Liver (tissue), 9 donors: ENCODE data around the gene PEX19. TPM values are rescaled to one million over a fixed set of nuclear protein-coding genes. Genes with fewer than 3 reads are reported as not detected.
A peak's percentile ranks its signal among the peaks of the same experiment; 100 is the strongest.

Source experiments
- DNase-seq: peaks from one replicate; pipeline ENCODE4 v3.0.0-alpha.2; 2017; ENCODE audit warnings: low spot score
- H3K27ac ChIP-seq, 2 donors: one replicate each; pipeline ENCODE4 v1.7.0; 2013; ENCODE audit warnings: inconsistent platforms in 2 of 2, low read length in 2 of 2, control low read depth in 1 of 2, low read depth in 1 of 2, mild to moderate bottlenecking in 1 of 2
- H3K27me3 ChIP-seq, 4 donors: one replicate each; pipeline versions ENCODE4 v1.6.1 to v1.7.0; 2013; ENCODE audit warnings: low read length in 3 of 4, inconsistent platforms in 1 of 4, mild to moderate bottlenecking in 1 of 4, moderate library complexity in 1 of 4; ENCODE audit not compliant: control insufficient read depth in 4 of 4, insufficient read depth in 4 of 4
- H3K36me3 ChIP-seq, 4 donors: one replicate each; pipeline versions ENCODE4 v1.6.1 to v1.7.0; 2013; ENCODE audit warnings: low read length in 3 of 4, mild to moderate bottlenecking in 3 of 4, low read depth in 1 of 4, moderate library complexity in 1 of 4; ENCODE audit not compliant: control insufficient read depth in 4 of 4, insufficient read depth in 3 of 4
- H3K4me1 ChIP-seq, 4 donors: one replicate each; pipeline versions ENCODE4 v1.6.1 to v1.7.0; 2013; ENCODE audit warnings: low read length in 3 of 4, mild to moderate bottlenecking in 3 of 4, moderate library complexity in 1 of 4; ENCODE audit not compliant: control insufficient read depth in 4 of 4, insufficient read depth in 4 of 4
- H3K4me3 ChIP-seq, 3 donors: one replicate each; pipeline versions ENCODE4 v1.6.1 to v1.7.0; 2013; ENCODE audit warnings: low read length in 3 of 3, control low read depth in 1 of 3, low read depth in 1 of 3, mild to moderate bottlenecking in 1 of 3
- H3K9ac ChIP-seq, 2 donors: one replicate each; pipeline ENCODE4 v1.7.0; 2013; ENCODE audit warnings: low read length in 2 of 2, mild to moderate bottlenecking in 2 of 2, moderate library complexity in 2 of 2, control low read depth in 1 of 2, low read depth in 1 of 2
- H3K9me3 ChIP-seq, 4 donors: one replicate each; pipeline versions ENCODE4 v1.6.1 to v1.7.0; 2013; ENCODE audit warnings: low read length in 3 of 4; ENCODE audit not compliant: control insufficient read depth in 4 of 4
- FOXA2 ChIP-seq: IDR thresholded peaks from 2 replicates; pipeline ENCODE4 v1.6.1; 2016; ENCODE audit warnings: antibody characterized with exemption
- GABPA ChIP-seq, 2 donors: IDR thresholded peaks in 1 of 2; conservative IDR thresholded peaks in 1 of 2; 2 replicates each; pipeline ENCODE4 v1.6.1; 2016; ENCODE audit warnings: antibody characterized with exemption in 2 of 2, mild to moderate bottlenecking in 1 of 2, moderate library complexity in 1 of 2
- HNF4A ChIP-seq, 2 donors: conservative IDR thresholded peaks; 2 replicates each; pipeline ENCODE4 v1.6.1; 2016; ENCODE audit warnings: antibody characterized with exemption in 2 of 2, mild to moderate bottlenecking in 2 of 2
- MAX ChIP-seq: IDR thresholded peaks from 2 replicates; pipeline ENCODE4 v1.6.1; 2016; ENCODE audit warnings: antibody characterized with exemption
- NR2F2 ChIP-seq: IDR thresholded peaks from 2 replicates; pipeline ENCODE4 v1.6.1; 2016; ENCODE audit warnings: antibody characterized with exemption
- RAD21 ChIP-seq, 2 donors: IDR thresholded peaks; 2 replicates each; pipeline ENCODE4 v1.6.1; 2016; ENCODE audit warnings: antibody characterized with exemption in 2 of 2, mild to moderate bottlenecking in 2 of 2
- RXRA ChIP-seq, 2 donors: IDR thresholded peaks; 2 replicates each; pipeline ENCODE4 v1.6.1; 2017 to 2018; ENCODE audit warnings: antibody characterized with exemption in 2 of 2, mild to moderate bottlenecking in 1 of 2
- SP1 ChIP-seq: IDR thresholded peaks from 2 replicates; pipeline ENCODE4 v1.6.1; 2018; ENCODE audit warnings: antibody characterized with exemption, mild to moderate bottlenecking
- TAF1 ChIP-seq: conservative IDR thresholded peaks from 2 replicates; pipeline ENCODE4 v1.6.1; 2016; ENCODE audit warnings: antibody characterized with exemption, mild to moderate bottlenecking
- YY1 ChIP-seq: IDR thresholded peaks from 2 replicates; pipeline ENCODE4 v1.6.1; 2016; ENCODE audit warnings: antibody characterized with exemption, mild to moderate bottlenecking
- WGBS: extraction: QIAGEN DNeasy Blood & Tissue Kit; methylation state at CpG from one replicate; pipeline ENCODE4 v1.1.7; 2013; 5-methylcytosine and 5-hydroxymethylcytosine counted together
- polyA plus RNA-seq, 2 donors: library from polyadenylated mRNA; stranded (reverse) in 1 of 2; unstranded in 1 of 2; fragments of 200-250 nt in 1 of 2; fragments of >200 nt in 1 of 2; fragmentation: Nextera tagmentation in 1 of 2; extraction: Ambion mirVana in 1 of 2; gene quantifications; one replicate each; pipeline versions ENCODE4 v1.2.1 to v1.2.3, GENCODE V29; 2013 to 2015
- total RNA-seq, 2 donors: library from RNA; depleted of rRNA; stranded (reverse); fragments of >200 nt; gene quantifications; one replicate each; pipeline ENCODE4 v1.2.3, GENCODE V29; 2014
- TF ChIP-seq, protein P1 (sequence below): IDR thresholded peaks from 2 replicates; pipeline ENCODE4 v1.6.1; 2016; ENCODE audit warnings: antibody characterized with exemption
- TF ChIP-seq, protein P2 (sequence below): IDR thresholded peaks from 2 replicates; pipeline ENCODE4 v1.6.1; 2016; ENCODE audit warnings: antibody characterized with exemption
- donor health status: healthy.
- donor health status: healthy.
- donor health status: healthy.
- donor health status: healthy.
- donor health status: healthy.

The PEX19 gene
- total and polyA plus RNA-seq, 4 donors, result 24.8 to 73.9 (median 43.7) TPM

- 95% methylated on average over 2 of the region's 2 CpGs for WGBS
- Histone ChIP-seq H3K9me3 (no peaks in the 10 kb centered on the region), H3K4me3 (no peak overlapping the region), H3K4me1 (peaks cover 0 to 16% (median 13%) of the 10 kb centered on the region in 4 donors), H3K36me3 (peaks cover 7 to 58% (median 50%) of the 10 kb centered on the region in 4 donors), H3K27ac (no peak overlapping the region), H3K9ac (no peak overlapping the region), H3K27me3 (no peaks in the 10 kb centered on the region)
- TF ChIP-seq RXRA (IDR thresholded peaks at IDR 0.05) (peak in 1 of 2 donors; percentile 25), MAX (no peak)
- no peak for DNase-seq
These were observed 7.6 kb downstream of the PEX19 start for GRCh38 chr1:160277330-160277729.

DNA sequence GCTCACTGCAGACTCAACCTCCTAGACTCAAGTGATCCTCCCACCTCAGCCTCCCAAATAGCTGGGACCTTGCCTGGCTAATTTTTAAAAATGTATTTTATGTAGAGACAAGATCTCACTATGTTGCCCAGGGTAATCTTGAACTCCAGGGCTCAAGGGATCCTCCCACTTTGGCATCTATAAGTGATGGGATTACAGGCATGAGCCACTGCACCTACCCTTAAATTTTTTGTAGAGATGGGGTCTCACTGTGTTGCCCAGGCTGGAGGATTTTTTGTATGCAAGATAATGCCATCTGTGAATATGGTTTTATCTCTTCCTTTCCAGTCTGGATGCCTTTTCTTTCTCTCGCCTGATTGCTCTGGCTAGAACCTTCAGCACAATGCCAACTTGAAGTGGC lies 13.9 kb downstream of the PEX19 start:
- H3K9ac ChIP-seq, result no peak overlapping the region
- no peak overlapping the region for H3K27ac ChIP-seq
- no peak for DNase-seq
- no peaks in the 10 kb centered on the region for H3K4me1 ChIP-seq
- H3K9me3 ChIP-seq, result no peaks in the 10 kb centered on the region
- H3K36me3 ChIP-seq, result peaks cover 0 to 2% (median 0%) of the 10 kb centered on the region in 4 donors
- H3K27me3 ChIP-seq, result no peaks in the 10 kb centered on the region
- no peak overlapping the region for H3K4me3 ChIP-seq
- no peak for TF ChIP-seq NR2F2
- TF ChIP-seq FOXA2, result no peak
- no peak for TF ChIP-seq RAD21 (IDR thresholded peaks at IDR 0.05)
- TF ChIP-seq YY1, result no peak
- 94% methylated on average over 1 of the region's 1 CpG for WGBS

GRCh38 chr1:160267284-160267991 lies 17.5 kb downstream of the PEX19 start:
- no peaks in the 10 kb centered on the region for H3K27me3 ChIP-seq
- no peaks in the 10 kb centered on the region for H3K36me3 ChIP-seq
- WGBS, result 57% methylated on average over 10 of the region's 10 CpGs
- TF ChIP-seq TAF1 (no peak), GABPA (IDR thresholded peaks at IDR 0.05 in 1 of 2, conservative IDR thresholded peaks at IDR 0.05 in 1 of 2) (no peak), SP1 (no peak), HNF4A (conservative IDR thresholded peaks at IDR 0.05) (no peak), FOXA2 (no peak)
- TF ChIP-seq, protein P1, sequence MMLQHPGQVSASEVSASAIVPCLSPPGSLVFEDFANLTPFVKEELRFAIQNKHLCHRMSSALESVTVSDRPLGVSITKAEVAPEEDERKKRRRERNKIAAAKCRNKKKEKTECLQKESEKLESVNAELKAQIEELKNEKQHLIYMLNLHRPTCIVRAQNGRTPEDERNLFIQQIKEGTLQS, result no peak
- TF ChIP-seq, protein P2, sequence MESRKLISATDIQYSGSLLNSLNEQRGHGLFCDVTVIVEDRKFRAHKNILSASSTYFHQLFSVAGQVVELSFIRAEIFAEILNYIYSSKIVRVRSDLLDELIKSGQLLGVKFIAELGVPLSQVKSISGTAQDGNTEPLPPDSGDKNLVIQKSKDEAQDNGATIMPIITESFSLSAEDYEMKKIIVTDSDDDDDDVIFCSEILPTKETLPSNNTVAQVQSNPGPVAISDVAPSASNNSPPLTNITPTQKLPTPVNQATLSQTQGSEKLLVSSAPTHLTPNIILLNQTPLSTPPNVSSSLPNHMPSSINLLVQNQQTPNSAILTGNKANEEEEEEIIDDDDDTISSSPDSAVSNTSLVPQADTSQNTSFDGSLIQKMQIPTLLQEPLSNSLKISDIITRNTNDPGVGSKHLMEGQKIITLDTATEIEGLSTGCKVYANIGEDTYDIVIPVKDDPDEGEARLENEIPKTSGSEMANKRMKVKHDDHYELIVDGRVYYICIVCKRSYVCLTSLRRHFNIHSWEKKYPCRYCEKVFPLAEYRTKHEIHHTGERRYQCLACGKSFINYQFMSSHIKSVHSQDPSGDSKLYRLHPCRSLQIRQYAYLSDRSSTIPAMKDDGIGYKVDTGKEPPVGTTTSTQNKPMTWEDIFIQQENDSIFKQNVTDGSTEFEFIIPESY, result no peak
- H3K9ac ChIP-seq, result no peak overlapping the region
- no peak overlapping the region for H3K4me3 ChIP-seq
- peaks cover 3 to 34% (median 21%) of the 10 kb centered on the region in 4 donors for H3K4me1 ChIP-seq
- no peak overlapping the region for H3K27ac ChIP-seq
- DNase-seq, result no peak
- no peaks in the 10 kb centered on the region for H3K9me3 ChIP-seq
